Mesenchymal stem cell (in vitro differentiated cells and primary cell): ENCODE results near the gene ADGRV1.
"Not testable (repeated sequence)": the region's sequence is repeated elsewhere in the genome, so short reads cannot be mapped to it uniquely, and the experiment has no call there.

Experiments used
- DNase-seq: peaks from one replicate; pipeline ENCODE4 v3.0.0-alpha.2; 2013
- H2AFZ ChIP-seq: one replicate; pipeline ENCODE4 v1.6.1; 2013; ENCODE audit warnings: low read depth, mild to moderate bottlenecking, control low read depth, inconsistent platforms, low read length, moderate library complexity
- H2AK5ac ChIP-seq: 2 replicates; pipeline ENCODE4 v1.6.1; 2013; ENCODE audit warnings: low read length, moderate library complexity, mild to moderate bottlenecking, inconsistent platforms; ENCODE audit not compliant: severe bottlenecking
- H2BK120ac ChIP-seq: one replicate; pipeline ENCODE4 v1.6.1; 2013; ENCODE audit warnings: low read depth, mild to moderate bottlenecking, inconsistent platforms, low read length, moderate library complexity
- H2BK12ac ChIP-seq, 2 experiments: one replicate each; pipeline ENCODE4 v1.6.1; 2013; ENCODE audit warnings: inconsistent platforms in 2 of 2, low read length in 2 of 2, mild to moderate bottlenecking in 2 of 2, moderate library complexity in 2 of 2, control low read depth in 1 of 2
- H2BK15ac ChIP-seq: one replicate; pipeline ENCODE4 v1.6.1; 2013; ENCODE audit warnings: mild to moderate bottlenecking, low read depth, inconsistent platforms; ENCODE audit not compliant: poor library complexity, severe bottlenecking
- H2BK5ac ChIP-seq: 2 replicates; pipeline ENCODE4 v1.6.1; 2013; ENCODE audit warnings: low read depth, mild to moderate bottlenecking, low read length, control low read depth, inconsistent platforms; ENCODE audit not compliant: poor library complexity, severe bottlenecking
- H3K14ac ChIP-seq, 2 experiments: one replicate each; pipeline ENCODE4 v1.6.1; 2013; ENCODE audit warnings: inconsistent platforms in 2 of 2, low read length in 2 of 2, control low read depth in 1 of 2, mild to moderate bottlenecking in 1 of 2, moderate library complexity in 1 of 2
- H3K18ac ChIP-seq, 2 experiments: one replicate each; pipeline ENCODE4 v1.6.1; 2013; ENCODE audit warnings: inconsistent platforms in 2 of 2, low read length in 2 of 2, control low read depth in 1 of 2, low read depth in 1 of 2, mild to moderate bottlenecking in 1 of 2
- H3K23ac ChIP-seq, 2 experiments: one replicate each; pipeline ENCODE4 v1.6.1; 2013; ENCODE audit warnings: inconsistent platforms in 2 of 2, low read length in 2 of 2, mild to moderate bottlenecking in 2 of 2, moderate library complexity in 2 of 2, control low read depth in 1 of 2
- H3K27ac ChIP-seq: 2 replicates; pipeline ENCODE4 v1.5.1; 2013; ENCODE audit warnings: mild to moderate bottlenecking, moderate library complexity, low read length, control low read depth, inconsistent platforms; ENCODE audit not compliant: poor library complexity, severe bottlenecking
- H3K27me3 ChIP-seq, 2 experiments: 2 replicates each; pipeline versions ENCODE4 v1.6.1 to v1.7.0; 2013; ENCODE audit warnings: low read length in 2 of 2, mild to moderate bottlenecking in 2 of 2, moderate library complexity in 2 of 2, control low read depth in 1 of 2, inconsistent platforms in 1 of 2; ENCODE audit not compliant: control insufficient read depth in 1 of 2, insufficient read depth in 1 of 2
- H3K36me3 ChIP-seq, 2 experiments: 2 replicates each; pipeline versions ENCODE4 v1.6.1 to v1.7.0; 2013; ENCODE audit warnings: low read length in 2 of 2, control low read depth in 1 of 2, inconsistent platforms in 1 of 2, low read depth in 1 of 2, mild to moderate bottlenecking in 1 of 2; ENCODE audit not compliant: insufficient read depth in 2 of 2, control insufficient read depth in 1 of 2
- H3K4ac ChIP-seq, 2 experiments: one replicate each; pipeline ENCODE4 v1.6.1; 2013; ENCODE audit warnings: inconsistent platforms in 2 of 2, low read length in 2 of 2, mild to moderate bottlenecking in 2 of 2, moderate library complexity in 2 of 2, control low read depth in 1 of 2, low read depth in 1 of 2
- H3K4me1 ChIP-seq: 2 replicates; pipeline ENCODE4 v1.6.1; 2013; ENCODE audit warnings: low read depth, low read length, control low read depth; ENCODE audit not compliant: control insufficient read depth, insufficient read depth
- H3K4me2 ChIP-seq: 2 replicates; pipeline ENCODE4 v1.6.1; 2013; ENCODE audit warnings: low read length, mild to moderate bottlenecking, inconsistent platforms; ENCODE audit not compliant: poor library complexity, severe bottlenecking
- H3K4me3 ChIP-seq, 2 experiments: 2 replicates each; pipeline versions ENCODE4 v1.5.1 to v1.7.0; 2013; ENCODE audit warnings: low read length in 2 of 2, mild to moderate bottlenecking in 2 of 2, control low read depth in 1 of 2, low read depth in 1 of 2; ENCODE audit not compliant: insufficient read depth in 1 of 2
- H3K79me1 ChIP-seq: replicated peaks from 2 replicates; pipeline ENCODE4 v1.6.1; 2013; ENCODE audit warnings: mild to moderate bottlenecking, control low read depth, low read length, inconsistent platforms; ENCODE audit not compliant: poor library complexity, severe bottlenecking
- H3K9ac ChIP-seq: 2 replicates; pipeline ENCODE4 v1.7.0; 2013; ENCODE audit warnings: mild to moderate bottlenecking, low read length, moderate library complexity
- H3K9me3 ChIP-seq: 2 replicates; pipeline ENCODE4 v1.7.0; 2013; ENCODE audit warnings: mild to moderate bottlenecking, low read length; ENCODE audit not compliant: control insufficient read depth
- H4K8ac ChIP-seq: one replicate; pipeline ENCODE4 v1.6.1; 2013; ENCODE audit warnings: inconsistent platforms, mild to moderate bottlenecking, low read length, moderate library complexity
- H4K91ac ChIP-seq: one replicate; pipeline ENCODE4 v1.6.1; 2013; ENCODE audit warnings: mild to moderate bottlenecking, low read length, inconsistent platforms
- WGBS: methylation state at CpG from one replicate; pipeline ENCODE4 v1.1.7; 2013; ENCODE audit warnings: mixed read lengths; 5-methylcytosine and 5-hydroxymethylcytosine counted together

ADGRV1 gene

DNA sequence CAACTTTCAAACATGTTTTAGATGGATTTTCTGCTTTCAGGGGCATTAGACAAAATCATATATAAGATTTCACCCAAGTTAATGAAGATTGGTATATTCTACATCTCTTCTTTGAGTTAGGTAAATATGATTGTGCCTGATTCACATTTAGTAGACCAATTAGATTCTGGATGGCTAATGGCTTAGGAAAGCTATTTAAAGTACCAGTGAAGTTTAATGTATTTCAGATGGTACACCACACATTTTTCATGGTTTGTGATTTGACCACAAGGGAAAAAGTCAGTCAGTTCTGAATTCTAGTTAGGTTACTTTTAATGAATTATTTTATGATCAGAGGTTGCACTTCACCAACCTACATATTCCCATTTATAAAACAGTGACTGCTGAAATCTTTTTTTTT, 409.7 kb downstream of the ADGRV1 start:
- H2AK5ac ChIP-seq = no peak overlapping the region
- no peak overlapping the region for H3K4ac ChIP-seq
- H3K4me1 ChIP-seq = no peaks in the 10 kb centered on the region
- no peak overlapping the region for H3K4me2 ChIP-seq
- no peaks in the 10 kb centered on the region for H3K36me3 ChIP-seq
- peak; percentile 44 for DNase-seq
- no peak overlapping the region for H3K4me3 ChIP-seq
- no peak overlapping the region for H4K91ac ChIP-seq
- H3K27me3 ChIP-seq = peaks cover 0 to 14% of the 10 kb centered on the region in 2 experiments
- H3K9me3 ChIP-seq = no peaks in the 10 kb centered on the region
- no peak overlapping the region for H2BK120ac ChIP-seq
- no peak overlapping the region for H4K8ac ChIP-seq
- no peak overlapping the region for H2AFZ ChIP-seq
- no peak overlapping the region for H3K18ac ChIP-seq
- H2BK12ac ChIP-seq = no peak overlapping the region
- H3K23ac ChIP-seq = no peak overlapping the region
- H2BK5ac ChIP-seq = no peak overlapping the region
- no peaks in the 10 kb centered on the region for H3K79me1 ChIP-seq
- H3K14ac ChIP-seq = no peak overlapping the region
- H2BK15ac ChIP-seq = no peak overlapping the region
- no peak overlapping the region for H3K27ac ChIP-seq
- H3K9ac ChIP-seq = no peak overlapping the region

- H2BK120ac ChIP-seq, H3K4me3 ChIP-seq, H2BK15ac ChIP-seq, H3K9ac ChIP-seq, H2BK5ac ChIP-seq, H3K4me2 ChIP-seq, H4K8ac ChIP-seq, H3K79me1 ChIP-seq, H3K23ac ChIP-seq, H3K4ac ChIP-seq, H3K9me3 ChIP-seq, H3K36me3 ChIP-seq, H3K4me1 ChIP-seq, H2AFZ ChIP-seq, H4K91ac ChIP-seq, DNase-seq, H3K14ac ChIP-seq, H3K18ac ChIP-seq, H2AK5ac ChIP-seq, H2BK12ac ChIP-seq, H3K27ac ChIP-seq: not testable (repeated sequence)
- WGBS = 90% methylated on average over 11 of the region's 11 CpGs
- peaks cover 0 to 14% of the 10 kb centered on the region in 2 experiments for H3K27me3 ChIP-seq
Measured at GRCh38 chr5:90969945-90970344, 411.3 kb downstream of the ADGRV1 start.

DNA sequence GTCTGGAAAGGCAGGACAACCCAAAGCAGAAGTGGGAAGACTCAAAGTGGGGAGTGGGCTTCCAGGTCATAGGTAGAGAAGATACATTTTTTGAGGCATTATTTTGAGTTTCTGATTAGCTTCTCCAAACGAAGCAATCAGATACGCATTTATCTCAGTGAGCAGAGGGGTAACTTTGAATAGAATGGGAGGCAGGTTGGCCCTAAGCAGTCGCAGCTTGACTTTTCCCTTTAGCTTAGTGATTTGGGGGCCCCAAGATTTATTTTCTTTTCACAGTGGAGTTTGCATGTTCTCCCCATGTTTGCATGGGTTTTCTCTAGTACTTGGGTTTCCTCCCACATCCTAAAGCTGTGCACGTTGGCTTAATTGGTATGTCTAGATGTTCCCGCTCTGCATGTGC, 422.6 kb downstream of the ADGRV1 start:
- no peak overlapping the region for H2BK15ac ChIP-seq
- H3K4me3 ChIP-seq = no peak overlapping the region
- H2BK12ac ChIP-seq = peak overlapping the region in 1 of 2 experiments; percentile 43
- H4K8ac ChIP-seq = no peak overlapping the region
- H3K23ac ChIP-seq = no peak overlapping the region
- no peaks in the 10 kb centered on the region for H3K9me3 ChIP-seq
- DNase-seq = no peak
- no peak overlapping the region for H3K9ac ChIP-seq
- H2AK5ac ChIP-seq = no peak overlapping the region
- H3K36me3 ChIP-seq = no peaks in the 10 kb centered on the region
- 94% methylated on average over 5 of the region's 5 CpGs for WGBS
- no peak overlapping the region for H3K27ac ChIP-seq
- H2BK5ac ChIP-seq = no peak overlapping the region
- no peak overlapping the region for H2AFZ ChIP-seq
- no peaks in the 10 kb centered on the region for H3K79me1 ChIP-seq
- no peak overlapping the region for H3K14ac ChIP-seq
- H3K4me2 ChIP-seq = no peak overlapping the region
- no peak overlapping the region for H3K4ac ChIP-seq
- H3K18ac ChIP-seq = no peak overlapping the region
- no peak overlapping the region for H4K91ac ChIP-seq
- no peak overlapping the region for H2BK120ac ChIP-seq
- H3K4me1 ChIP-seq = peaks cover 2% of the 10 kb centered on the region
- H3K27me3 ChIP-seq = peaks cover 0 to 45% of the 10 kb centered on the region in 2 experiments

- Histone ChIP-seq H3K9ac (no peak overlapping the region), H3K4me3 (no peak overlapping the region), H2AFZ (no peak overlapping the region), H2BK12ac (no peak overlapping the region), H2AK5ac (no peak overlapping the region), H3K23ac (no peak overlapping the region), H4K91ac (no peak overlapping the region), H3K79me1 (no peaks in the 10 kb centered on the region), H3K4ac (no peak overlapping the region), H2BK15ac (no peak overlapping the region), H3K36me3 (no peaks in the 10 kb centered on the region), H2BK5ac (no peak overlapping the region), H4K8ac (no peak overlapping the region), H3K18ac (no peak overlapping the region), H3K27ac (no peak overlapping the region), H3K4me2 (no peak overlapping the region), H3K14ac (no peak overlapping the region), H3K4me1 (peaks cover 2% of the 10 kb centered on the region), H2BK120ac (no peak overlapping the region), H3K27me3 (peaks cover 0 to 45% of the 10 kb centered on the region in 2 experiments), H3K9me3 (no peaks in the 10 kb centered on the region)
- no CpG with 5 or more reads among the region's 1 CpG for WGBS
- no peak for DNase-seq
Measured at GRCh38 chr5:90981821-90982220, 423.2 kb downstream of the ADGRV1 start.
